ENCODE results near the gene TMPRSS3. TPM values are rescaled to one million over a fixed set of nuclear protein-coding genes. Genes with fewer than 3 reads are reported as not detected.

Gene TMPRSS3
- total and polyA plus RNA-seq, 7 experiments from 2014 or later: 0.11 to 7.6 (median 1.5) TPM

DNA sequence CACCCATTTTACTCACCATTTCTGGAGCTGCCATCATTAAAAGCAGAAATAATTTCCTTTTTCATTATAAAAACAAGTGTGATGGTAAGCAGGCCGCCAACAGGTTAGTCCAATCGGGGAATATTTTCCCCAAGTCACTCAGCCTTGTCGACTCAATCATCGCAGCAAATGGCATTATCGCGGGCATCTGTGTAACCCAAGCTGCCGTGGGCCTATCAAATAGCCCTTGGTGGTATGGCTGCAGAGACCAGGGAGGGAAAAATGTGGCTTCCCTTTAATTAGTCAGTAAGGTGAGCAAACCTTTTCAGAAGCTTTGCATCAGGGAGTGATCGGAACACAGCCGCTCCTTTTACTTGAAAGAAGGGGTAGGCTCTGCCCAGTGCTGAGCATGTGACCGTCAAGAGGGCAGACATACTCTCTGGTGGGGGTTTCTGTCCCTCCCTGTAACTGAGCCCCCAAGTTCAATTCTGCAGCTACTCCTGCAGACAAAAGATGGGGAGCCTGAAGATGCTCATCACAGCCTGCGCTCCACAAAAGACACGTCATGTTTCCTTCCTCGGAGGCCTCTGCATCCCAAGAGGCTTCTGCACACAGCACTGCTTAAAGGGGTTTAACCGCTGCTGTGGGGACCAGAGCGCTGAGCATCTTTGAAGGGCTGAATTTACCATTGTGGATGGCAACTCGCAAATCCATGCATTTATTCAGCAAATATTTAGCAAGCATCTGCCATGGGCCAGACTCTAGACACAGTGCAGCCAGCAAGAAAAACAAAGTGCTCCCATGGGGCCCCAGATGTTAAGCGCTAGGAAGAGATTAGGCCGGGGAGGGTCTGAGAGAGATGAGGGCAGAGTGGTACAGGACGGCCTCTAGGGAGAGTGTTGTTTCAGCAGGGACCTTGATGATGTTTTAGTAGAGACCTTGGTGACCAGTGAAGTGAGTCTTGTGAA, 1.2 kb upstream of the TMPRSS3 start:
- H3K9me3 Mint-ChIP-seq: peaks cover 0 to 8% (median 6%) of the 10 kb centered on the region in 11 donors
- Histone ChIP-seq H3K4me1 (ENCODE audit: control insufficient read depth in 2 of 2, insufficient read depth in 2 of 2, low read length in 2 of 2) (peaks cover 20 to 43% of the 10 kb centered on the region in 2 donors), H3K9me3 (ENCODE audit: control insufficient read depth in 2 of 3, low read length in 3 of 3) (peaks cover 0 to 6% (median 6%) of the 10 kb centered on the region in 3 experiments), H3K4me3 (ENCODE audit: low read length) (no peak overlapping the region), H3K27me3 (ENCODE audit: control insufficient read depth in 2 of 2, insufficient read depth in 2 of 2, low read length in 2 of 2) (no peaks in the 10 kb centered on the region), H3K36me3 (ENCODE audit: control insufficient read depth in 2 of 3, insufficient read depth in 3 of 3, low read length in 3 of 3) (no peaks in the 10 kb centered on the region), H3K27ac (ENCODE audit: low read depth, low read length) (no peak overlapping the region)
- no peak for ATAC-seq
- CTCF ChIA-PET: no interaction called here
- peak overlapping the region in 8 of 9 donors; percentile 44 to 91 (median 78) for H3K27ac Mint-ChIP-seq
- peaks cover 32 to 81% (median 63%) of the 10 kb centered on the region in 7 donors for H3K4me1 Mint-ChIP-seq
- H3K4me3 Mint-ChIP-seq: peak overlapping the region in 2 of 10 donors; percentile 31 to 33
- DNase-seq: no peak
- H3K36me3 Mint-ChIP-seq: peaks cover 6 to 14% (median 7%) of the 10 kb centered on the region in 5 donors
- POLR2A ChIA-PET: interaction anchor here (10.3 kb wide), 1 partner anchor 25 kb away, joined by 181 read pairs; no protein-coding TSS in a partner anchor
- peaks cover 0 to 2% (median 0%) of the 10 kb centered on the region in 5 donors for H3K27me3 Mint-ChIP-seq
- intact Hi-C loops (cut with micrococcal nuclease): loop anchor here in 1 of 2 donors (5.0 kb wide), 1 partner anchor 65 kb away; no protein-coding TSS in a partner anchor

DNA sequence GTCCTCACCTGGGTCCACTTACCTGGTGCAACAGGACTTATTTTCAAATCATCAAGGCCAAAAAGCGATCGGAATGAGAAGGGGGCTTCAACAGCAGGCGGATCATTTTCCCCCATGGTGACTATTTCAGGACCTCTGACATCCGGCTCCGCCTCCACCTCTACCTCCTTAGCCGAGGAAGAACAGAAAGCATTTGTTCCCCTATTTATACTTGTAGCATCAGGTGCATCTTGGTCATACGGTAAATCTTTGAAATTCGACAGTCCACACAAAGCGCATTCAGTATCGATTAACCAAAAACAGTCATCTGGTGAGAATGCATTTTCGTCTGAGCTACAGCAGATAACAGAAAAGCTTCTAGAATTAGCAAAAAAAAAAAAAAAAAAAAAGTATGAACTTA, 550 bp downstream of the TMPRSS3 start:
- Mint-ChIP-seq H3K9me3 (peaks cover 0 to 1% (median 0%) of the 10 kb centered on the region in 11 donors), H3K4me3 (no peak overlapping the region), H3K27me3 (peaks cover 0 to 4% (median 0%) of the 10 kb centered on the region in 5 donors), H3K27ac (peak overlapping the region in 2 of 9 donors; percentile 36 to 51), H3K4me1 (peaks cover 29 to 84% (median 64%) of the 10 kb centered on the region in 7 donors), H3K36me3 (peaks cover 0 to 14% (median 0%) of the 10 kb centered on the region in 5 donors)
- intact Hi-C loops (cut with micrococcal nuclease): loop anchor here in 1 of 2 donors (5.0 kb wide), 1 partner anchor 67 kb away; no protein-coding TSS in a partner anchor
- ATAC-seq (no peak), DNase-seq (no peak)
- Histone ChIP-seq H3K27me3 (ENCODE audit: control insufficient read depth in 2 of 2, insufficient read depth in 2 of 2, low read length in 2 of 2) (no peaks in the 10 kb centered on the region), H3K36me3 (ENCODE audit: control insufficient read depth in 2 of 3, insufficient read depth in 3 of 3, low read length in 3 of 3) (no peaks in the 10 kb centered on the region), H3K4me3 (ENCODE audit: low read length) (no peak overlapping the region), H3K4me1 (ENCODE audit: control insufficient read depth in 2 of 2, insufficient read depth in 2 of 2, low read length in 2 of 2) (peaks cover 13 to 35% of the 10 kb centered on the region in 2 donors), H3K27ac (ENCODE audit: low read depth, low read length) (no peak overlapping the region), H3K9me3 (ENCODE audit: control insufficient read depth in 2 of 3, low read length in 3 of 3) (no peaks in the 10 kb centered on the region)
- ChIA-PET CTCF (no interaction called here), POLR2A (interaction anchor here (4.5 kb wide), 1 partner anchor 8 kb away, joined by 81 read pairs; the partner anchor contains the start of gene UBASH3A)

DNA sequence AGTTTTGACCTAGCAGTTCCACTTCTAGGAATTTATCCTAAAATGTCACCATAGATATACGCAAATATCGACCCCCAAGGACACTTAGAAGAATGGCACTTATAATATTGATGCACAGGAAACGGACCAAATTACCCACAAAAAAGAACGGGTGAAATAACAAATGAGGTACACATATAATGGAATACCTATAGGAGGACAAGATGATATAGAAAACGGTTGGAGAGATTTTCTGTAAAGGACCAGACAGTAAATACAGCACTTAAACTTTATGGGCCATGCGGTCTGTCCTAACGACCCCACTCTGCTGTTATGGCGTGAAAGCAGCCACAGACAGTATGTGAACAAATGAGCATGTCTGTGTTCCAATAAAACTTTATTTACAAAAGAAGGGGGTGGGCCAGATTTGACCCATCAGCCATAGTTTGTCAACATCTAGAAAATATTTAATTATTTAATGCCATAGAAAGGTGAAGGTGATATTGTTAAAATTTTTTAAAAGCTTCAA, 2.4 kb downstream of the TMPRSS3 start:
- no peaks in the 10 kb centered on the region for H3K27me3 ChIP-seq (ENCODE audit: control insufficient read depth in 2 of 2, insufficient read depth in 2 of 2, low read length in 2 of 2)
- peak overlapping the region; percentile 5 for H3K4me3 ChIP-seq (ENCODE audit: low read length)
- Mint-ChIP-seq H3K36me3 (peaks cover 0 to 12% (median 0%) of the 10 kb centered on the region in 5 donors), H3K4me1 (peaks cover 28 to 86% (median 67%) of the 10 kb centered on the region in 7 donors), H3K9me3 (peaks cover 0 to 1% (median 0%) of the 10 kb centered on the region in 11 donors), H3K27ac (peak overlapping the region; percentile 5 to 91 (median 83)), H3K4me3 (peak overlapping the region in 9 of 10 donors; percentile 55 to 75 (median 67)), H3K27me3 (peaks cover 0 to 4% (median 0%) of the 10 kb centered on the region in 5 donors)
- CTCF ChIA-PET: interaction anchor here (0.6 to 2.0 kb wide), 6 partner anchors 11 to 148 kb away, joined by 3 to 14 read pairs (median 4); partner anchors contain the start of gene UBASH3A
- no peak overlapping the region for H3K27ac ChIP-seq (ENCODE audit: low read depth, low read length)
- DNase-seq (no peak), ATAC-seq (no peak)
- POLR2A ChIA-PET: interaction anchor here (0.7 to 4.5 kb wide), 10 partner anchors 10 to 268 kb away, joined by 3 to 81 read pairs (median 6); partner anchors contain the start of gene UBASH3A
- intact Hi-C loops (cut with micrococcal nuclease): loop anchor here (1.0 to 5.0 kb wide), 3 partner anchors 10 to 34 kb away; partner anchors contain the start of gene UBASH3A (in 2 of the 2)
- H3K36me3 ChIP-seq (ENCODE audit: control insufficient read depth in 2 of 3, insufficient read depth in 3 of 3, low read length in 3 of 3): no peaks in the 10 kb centered on the region
- H3K9me3 ChIP-seq (ENCODE audit: control insufficient read depth in 2 of 3, low read length in 3 of 3): no peaks in the 10 kb centered on the region
- H3K4me1 ChIP-seq (ENCODE audit: control insufficient read depth in 2 of 2, insufficient read depth in 2 of 2, low read length in 2 of 2): peaks cover 13 to 40% of the 10 kb centered on the region in 2 donors

GRCh38 chr21:42392731-42393442, 3.0 kb downstream of the TMPRSS3 start:
- H3K9me3 ChIP-seq (ENCODE audit: control insufficient read depth in 2 of 3, low read length in 3 of 3): no peaks in the 10 kb centered on the region
- no peaks in the 10 kb centered on the region for H3K36me3 ChIP-seq (ENCODE audit: control insufficient read depth in 2 of 3, insufficient read depth in 3 of 3, low read length in 3 of 3)
- peaks cover 23 to 84% (median 63%) of the 10 kb centered on the region in 7 donors for H3K4me1 Mint-ChIP-seq
- peak overlapping the region; percentile 5 for H3K4me3 ChIP-seq (ENCODE audit: low read length)
- peaks cover 0 to 12% (median 0%) of the 10 kb centered on the region in 5 donors for H3K36me3 Mint-ChIP-seq
- intact Hi-C loops (cut with micrococcal nuclease): loop anchor here (1.0 to 5.0 kb wide), 3 partner anchors 10 to 34 kb away; partner anchors contain the start of gene UBASH3A (in 2 of the 2)
- H3K27ac ChIP-seq (ENCODE audit: low read depth, low read length): peak overlapping the region; percentile 46
- ATAC-seq: peak; percentile 82
- H3K4me1 ChIP-seq (ENCODE audit: control insufficient read depth in 2 of 2, insufficient read depth in 2 of 2, low read length in 2 of 2): peaks cover 13 to 34% of the 10 kb centered on the region in 2 donors
- H3K4me3 Mint-ChIP-seq: peak overlapping the region; percentile 22 to 75 (median 64)
- ChIA-PET POLR2A (interaction anchor here (0.7 to 4.5 kb wide), 11 partner anchors 10 to 268 kb away, joined by 3 to 81 read pairs (median 5); partner anchors contain the start of gene UBASH3A), CTCF (interaction anchor here (0.6 to 2.0 kb wide), 6 partner anchors 10 to 147 kb away, joined by 3 to 14 read pairs (median 4); partner anchors contain the start of gene UBASH3A)
- DNase-seq: peak in 7 of 9 donors; percentile 29 to 64 (median 54)
- H3K27me3 Mint-ChIP-seq: peaks cover 0 to 4% (median 0%) of the 10 kb centered on the region in 5 donors
- peak overlapping the region; percentile 5 to 91 (median 83) for H3K27ac Mint-ChIP-seq
- H3K9me3 Mint-ChIP-seq: peaks cover 0 to 1% (median 0%) of the 10 kb centered on the region in 11 donors
- no peaks in the 10 kb centered on the region for H3K27me3 ChIP-seq (ENCODE audit: control insufficient read depth in 2 of 2, insufficient read depth in 2 of 2, low read length in 2 of 2)

DNA sequence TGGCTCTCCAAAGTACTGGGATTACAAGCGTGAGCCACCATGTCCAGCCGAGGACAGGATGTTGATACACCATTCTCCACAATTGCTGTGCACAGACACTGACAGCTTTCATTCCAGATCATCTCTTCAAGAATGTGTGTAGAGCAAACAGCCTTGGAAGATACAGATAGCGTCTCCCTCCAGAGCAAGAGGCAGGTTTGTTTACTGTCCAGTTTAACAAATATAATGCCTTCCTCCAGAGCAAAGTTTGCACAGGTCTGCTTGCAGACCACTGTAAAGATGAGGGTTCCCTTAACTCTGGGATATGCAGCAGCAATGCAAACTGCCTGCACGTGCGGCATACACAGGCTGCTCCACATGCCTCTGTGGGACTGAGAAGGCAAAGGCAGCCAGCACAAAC, 4.6 kb downstream of the TMPRSS3 start:
- H3K27me3 ChIP-seq (ENCODE audit: control insufficient read depth in 2 of 2, insufficient read depth in 2 of 2, low read length in 2 of 2): no peaks in the 10 kb centered on the region
- Mint-ChIP-seq H3K9me3 (peaks cover 0 to 1% (median 0%) of the 10 kb centered on the region in 11 donors), H3K4me1 (peaks cover 18 to 82% (median 66%) of the 10 kb centered on the region in 7 donors), H3K27me3 (peaks cover 0 to 4% (median 0%) of the 10 kb centered on the region in 5 donors), H3K4me3 (peak overlapping the region in 3 of 10 donors; percentile 4 to 33 (median 18)), H3K36me3 (peaks cover 0 to 14% (median 0%) of the 10 kb centered on the region in 5 donors), H3K27ac (peak overlapping the region in 4 of 9 donors; percentile 36 to 85 (median 73))
- DNase-seq (no peak), ATAC-seq (no peak)
- no peaks in the 10 kb centered on the region for H3K36me3 ChIP-seq (ENCODE audit: control insufficient read depth in 2 of 3, insufficient read depth in 3 of 3, low read length in 3 of 3)
- H3K27ac ChIP-seq (ENCODE audit: low read depth, low read length): no peak overlapping the region
- ChIA-PET POLR2A (interaction anchor here (1.5 to 4.5 kb wide), 2 partner anchors 12 to 30 kb away, joined by 5 to 81 read pairs; partner anchors contain the start of gene UBASH3A), CTCF (no interaction called here)
- H3K9me3 ChIP-seq (ENCODE audit: control insufficient read depth in 2 of 3, low read length in 3 of 3): no peaks in the 10 kb centered on the region
- intact Hi-C loops (cut with micrococcal nuclease): loop anchor here in 1 of 2 donors (5.0 kb wide), 1 partner anchor 36 kb away; no protein-coding TSS in a partner anchor
- H3K4me1 ChIP-seq (ENCODE audit: control insufficient read depth in 2 of 2, insufficient read depth in 2 of 2, low read length in 2 of 2): peaks cover 13 to 28% of the 10 kb centered on the region in 2 donors
- H3K4me3 ChIP-seq (ENCODE audit: low read length): no peak overlapping the region

Data from naive thymus-derived CD4-positive, alpha-beta T cell (primary cell).